Measurements from ENCODE around the gene AKT1.

DNA sequence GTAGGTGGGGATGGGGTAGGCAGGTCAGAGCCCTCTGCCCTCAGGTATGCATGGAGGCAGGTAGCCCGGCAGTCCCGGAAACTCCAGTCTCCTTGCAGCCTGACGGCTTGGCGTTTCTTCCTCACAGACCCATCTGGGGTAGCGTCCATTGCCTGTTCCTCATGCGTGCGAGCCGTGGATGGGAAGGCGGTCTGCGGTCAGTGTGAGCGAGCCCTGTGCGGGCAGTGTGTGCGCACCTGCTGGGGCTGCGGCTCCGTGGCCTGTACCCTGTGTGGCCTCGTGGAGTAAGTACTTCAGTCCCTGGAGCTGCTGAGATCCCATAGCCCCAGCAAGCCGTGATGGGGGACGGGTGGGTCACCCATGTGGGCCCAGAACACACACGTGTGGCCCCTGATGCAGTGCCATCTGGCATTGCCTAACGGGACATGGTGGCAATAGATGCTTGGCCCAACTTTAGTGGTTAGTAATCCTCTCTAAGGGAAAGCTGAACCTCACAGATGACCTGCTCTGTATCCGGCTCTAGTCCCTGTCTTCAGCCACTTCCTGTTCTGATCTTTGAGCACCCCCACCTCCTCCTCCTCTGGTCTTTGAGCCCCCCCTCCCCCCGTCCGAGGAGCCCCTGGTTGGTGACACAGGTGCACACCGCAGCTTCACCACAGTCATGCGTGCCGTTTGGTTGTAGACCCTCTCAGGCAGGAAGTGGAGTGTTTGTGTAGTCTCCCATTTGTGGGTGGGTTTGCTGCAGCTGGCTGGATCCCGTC, 38.9 kb downstream of the AKT1 start:
- no peak for TF ChIP-seq EP300 (IDR thresholded peaks at IDR 0.05)
- TF ChIP-seq, protein P1, sequence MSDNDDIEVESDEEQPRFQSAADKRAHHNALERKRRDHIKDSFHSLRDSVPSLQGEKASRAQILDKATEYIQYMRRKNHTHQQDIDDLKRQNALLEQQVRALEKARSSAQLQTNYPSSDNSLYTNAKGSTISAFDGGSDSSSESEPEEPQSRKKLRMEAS (IDR thresholded peaks at IDR 0.05): no peak
- no peak for TF ChIP-seq NR3C1 (IDR thresholded peaks at IDR 0.05)
- TF ChIP-seq, protein P2, sequence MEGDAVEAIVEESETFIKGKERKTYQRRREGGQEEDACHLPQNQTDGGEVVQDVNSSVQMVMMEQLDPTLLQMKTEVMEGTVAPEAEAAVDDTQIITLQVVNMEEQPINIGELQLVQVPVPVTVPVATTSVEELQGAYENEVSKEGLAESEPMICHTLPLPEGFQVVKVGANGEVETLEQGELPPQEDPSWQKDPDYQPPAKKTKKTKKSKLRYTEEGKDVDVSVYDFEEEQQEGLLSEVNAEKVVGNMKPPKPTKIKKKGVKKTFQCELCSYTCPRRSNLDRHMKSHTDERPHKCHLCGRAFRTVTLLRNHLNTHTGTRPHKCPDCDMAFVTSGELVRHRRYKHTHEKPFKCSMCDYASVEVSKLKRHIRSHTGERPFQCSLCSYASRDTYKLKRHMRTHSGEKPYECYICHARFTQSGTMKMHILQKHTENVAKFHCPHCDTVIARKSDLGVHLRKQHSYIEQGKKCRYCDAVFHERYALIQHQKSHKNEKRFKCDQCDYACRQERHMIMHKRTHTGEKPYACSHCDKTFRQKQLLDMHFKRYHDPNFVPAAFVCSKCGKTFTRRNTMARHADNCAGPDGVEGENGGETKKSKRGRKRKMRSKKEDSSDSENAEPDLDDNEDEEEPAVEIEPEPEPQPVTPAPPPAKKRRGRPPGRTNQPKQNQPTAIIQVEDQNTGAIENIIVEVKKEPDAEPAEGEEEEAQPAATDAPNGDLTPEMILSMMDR (IDR thresholded peaks at IDR 0.05): no peak
- no peak for TF ChIP-seq RARB (CRISPR knock-in tag; IDR thresholded peaks at IDR 0.05)
- no peak for TF ChIP-seq RFX5 (IDR thresholded peaks at IDR 0.05)
- no peak for TF ChIP-seq EHMT2 (IDR thresholded peaks at IDR 0.05; ENCODE audit: low read depth)
- TF ChIP-seq POLR2A (IDR thresholded peaks at IDR 0.05; ENCODE audit: low read length): no peak
- TF ChIP-seq BHLHE40 (IDR thresholded peaks at IDR 0.05; ENCODE audit: low read depth, low read length): no peak
- no peak for TF ChIP-seq JUN (IDR thresholded peaks at IDR 0.05)
- TF ChIP-seq FOSL2 (IDR thresholded peaks at IDR 0.05): no peak
- TF ChIP-seq FOSL2 (CRISPR knock-in tag; IDR thresholded peaks at IDR 0.05): no peak
- TF ChIP-seq RNF2 (IDR thresholded peaks at IDR 0.05; ENCODE audit: borderline replicate concordance, low read depth): no peak
- no peak for TF ChIP-seq HDAC2 (IDR thresholded peaks at IDR 0.05)
- TF ChIP-seq, protein P3, sequence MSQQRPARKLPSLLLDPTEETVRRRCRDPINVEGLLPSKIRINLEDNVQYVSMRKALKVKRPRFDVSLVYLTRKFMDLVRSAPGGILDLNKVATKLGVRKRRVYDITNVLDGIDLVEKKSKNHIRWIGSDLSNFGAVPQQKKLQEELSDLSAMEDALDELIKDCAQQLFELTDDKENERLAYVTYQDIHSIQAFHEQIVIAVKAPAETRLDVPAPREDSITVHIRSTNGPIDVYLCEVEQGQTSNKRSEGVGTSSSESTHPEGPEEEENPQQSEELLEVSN (IDR thresholded peaks at IDR 0.05; ENCODE audit: borderline replicate concordance, low read depth): no peak
